HepG2 (cell line): ENCODE measurements around the gene MAPK6. TPM values are rescaled to one million over a fixed set of nuclear protein-coding genes. Genes with fewer than 3 reads are reported as not detected.

Experiments used
- CREM ChIP-seq, 2 experiments: sonication (generic) in 1 of 2; formaldehyde crosslinking in 1 of 2; IDR thresholded peaks; 2 replicates each; pipeline versions ENCODE4 v1.4.0 to v1.6.1; 2016 to 2020; ENCODE audit warnings: antibody characterized with exemption in 1 of 2, mild to moderate bottlenecking in 1 of 2, missing genetic modification reagents in 1 of 2
- E2F1 ChIP-seq: sonication (generic); formaldehyde crosslinking; IDR thresholded peaks from 2 replicates; pipeline ENCODE4 v1.5.0; 2020; ENCODE audit warnings: missing genetic modification reagents
- GTF2F1 ChIP-seq: fragments of 150-350 bp; IDR thresholded peaks from 2 replicates; pipeline ENCODE4 v1.6.1; 2014; ENCODE audit warnings: low read length
- MTA3 ChIP-seq: sonication (generic); formaldehyde crosslinking; IDR thresholded peaks from 2 replicates; pipeline ENCODE4 v1.4.0; 2020; ENCODE audit warnings: missing genetic modification reagents
- NFE2 ChIP-seq: sonication (generic); formaldehyde crosslinking; IDR thresholded peaks from 2 replicates; pipeline ENCODE4 v1.4.0; 2020; ENCODE audit warnings: missing genetic modification reagents
- RFXAP ChIP-seq: sonication (generic); formaldehyde crosslinking; IDR thresholded peaks from 2 replicates; pipeline ENCODE4 v1.4.0; 2020; ENCODE audit warnings: missing genetic modification reagents, borderline replicate concordance
- ZFAT ChIP-seq: sonication (generic); formaldehyde crosslinking; conservative IDR thresholded peaks from 2 replicates; pipeline ENCODE4 v1.8.1; 2023; ENCODE audit warnings: missing genetic modification reagents, inconsistent platforms
- ZNF33A ChIP-seq: sonication (generic); formaldehyde crosslinking; IDR thresholded peaks from 2 replicates; pipeline ENCODE4 v1.5.1; 2020; ENCODE audit warnings: missing genetic modification reagents, mild to moderate bottlenecking, moderate library complexity, borderline replicate concordance
- ZNF33B ChIP-seq: sonication (generic); formaldehyde crosslinking; IDR thresholded peaks from 2 replicates; pipeline ENCODE4 v1.5.1; 2020; ENCODE audit warnings: mild to moderate bottlenecking, missing genetic modification reagents
- ZNF383 ChIP-seq: sonication (generic); formaldehyde crosslinking; IDR thresholded peaks from 2 replicates; pipeline ENCODE4 v1.4.0; 2020; ENCODE audit warnings: missing genetic modification reagents, mild to moderate bottlenecking, borderline replicate concordance
- ZNF484 ChIP-seq: sonication (generic); formaldehyde crosslinking; IDR thresholded peaks from 2 replicates; pipeline ENCODE4 v1.5.1; 2020; ENCODE audit warnings: mild to moderate bottlenecking, low read depth, missing genetic modification reagents, borderline replicate concordance
- polyA plus RNA-seq, 8 experiments: library from polyadenylated mRNA; depleted of rRNA in 3 of 8; stranded (reverse) in 7 of 8; unstranded in 1 of 8; fragments of >200 nt; fragmentation: Illumina TruSeq in 4 of 8; extraction: Trizol in 4 of 8; gene quantifications; 2 replicates each; pipeline versions ENCODE4 v1.2.1 to v1.2.3, GENCODE V29; 2011 to 2016; ENCODE audit warnings: low read depth in 4 of 8, missing spikeins in 1 of 8, mixed read lengths in 1 of 8; ENCODE audit not compliant: insufficient read depth in 1 of 8
- total RNA-seq, 5 experiments: library from RNA; depleted of rRNA; stranded (reverse); fragments of >200 nt; fragmentation: Illumina TruSeq; extraction: Trizol; gene quantifications; 2 replicates each; pipeline ENCODE4 v1.2.3, GENCODE V29; 2016; ENCODE audit warnings: low read depth in 1 of 5
- TF ChIP-seq, protein P1 (sequence below): sonication (generic); formaldehyde crosslinking; IDR thresholded peaks from 2 replicates; pipeline ENCODE4 v1.5.1; 2020; ENCODE audit warnings: mild to moderate bottlenecking, missing genetic modification reagents, moderate library complexity
- TF ChIP-seq, protein P2 (sequence below): sonication (generic); formaldehyde crosslinking; IDR thresholded peaks from 2 replicates; pipeline ENCODE4 v1.4.0; 2020; ENCODE audit warnings: mild to moderate bottlenecking, missing genetic modification reagents

MAPK6 gene
- total and polyA plus RNA-seq, 2 of the 13 experiments (the other 11 are each of a cell fraction or from before 2014, with no cell fraction given) = 89.5 to 99.7 TPM

DNA sequence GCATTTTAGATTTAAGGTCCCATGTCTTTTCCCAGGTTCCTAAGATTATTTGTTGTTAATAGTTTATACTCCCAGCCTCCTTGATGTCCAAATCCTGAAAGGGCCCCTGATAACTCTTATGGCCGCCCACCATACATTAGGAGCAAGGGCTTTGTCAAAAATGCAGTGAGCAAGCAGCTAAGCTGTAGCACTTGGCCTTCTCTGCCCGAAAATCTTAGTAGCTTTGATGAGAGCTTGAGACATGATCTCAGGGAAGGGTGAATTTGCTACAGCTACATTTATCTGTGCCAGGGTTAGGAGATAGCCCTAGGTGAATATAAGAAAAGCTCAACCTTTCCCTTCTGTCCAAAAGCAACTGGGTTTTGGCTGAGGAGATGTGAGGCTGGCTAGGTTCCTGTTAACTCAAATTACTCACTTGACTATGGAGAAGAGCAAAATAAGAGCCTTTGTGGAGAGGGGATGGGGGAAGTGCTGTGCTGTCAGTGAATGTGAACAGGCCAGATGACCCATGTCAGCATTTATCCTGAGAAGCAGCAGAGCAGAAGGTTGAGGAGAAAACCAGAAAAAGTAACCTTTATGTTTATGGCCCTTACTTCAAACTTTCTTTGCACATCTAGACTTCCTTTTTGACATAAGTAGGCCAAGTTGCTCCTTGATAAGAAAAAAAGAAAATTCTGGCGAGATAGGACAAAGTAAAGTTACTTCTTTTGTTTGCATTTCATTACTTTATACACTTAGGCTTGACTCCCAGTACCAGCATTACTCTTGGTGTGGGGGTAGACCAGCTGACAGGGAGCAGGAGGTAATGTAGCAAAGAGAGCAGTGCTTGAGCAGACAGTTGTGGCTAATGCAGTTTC, 21.1 kb downstream of the MAPK6 start (continued):
- TF ChIP-seq ZFAT (CRISPR knock-in tag) (no peak), GTF2F1 (no peak), ZNF484 (CRISPR knock-in tag) (no peak), CREM (IDR thresholded peaks at IDR 0.05) (no peak), CREM (CRISPR knock-in tag; IDR thresholded peaks at IDR 0.05) (no peak), E2F1 (no peak), MTA3 (no peak), ZNF383 (CRISPR knock-in tag) (no peak), RFXAP (CRISPR knock-in tag) (no peak), ZNF33A (CRISPR knock-in tag) (no peak), NFE2 (CRISPR knock-in tag) (no peak), ZNF33B (CRISPR knock-in tag) (no peak)
- TF ChIP-seq, protein P1, sequence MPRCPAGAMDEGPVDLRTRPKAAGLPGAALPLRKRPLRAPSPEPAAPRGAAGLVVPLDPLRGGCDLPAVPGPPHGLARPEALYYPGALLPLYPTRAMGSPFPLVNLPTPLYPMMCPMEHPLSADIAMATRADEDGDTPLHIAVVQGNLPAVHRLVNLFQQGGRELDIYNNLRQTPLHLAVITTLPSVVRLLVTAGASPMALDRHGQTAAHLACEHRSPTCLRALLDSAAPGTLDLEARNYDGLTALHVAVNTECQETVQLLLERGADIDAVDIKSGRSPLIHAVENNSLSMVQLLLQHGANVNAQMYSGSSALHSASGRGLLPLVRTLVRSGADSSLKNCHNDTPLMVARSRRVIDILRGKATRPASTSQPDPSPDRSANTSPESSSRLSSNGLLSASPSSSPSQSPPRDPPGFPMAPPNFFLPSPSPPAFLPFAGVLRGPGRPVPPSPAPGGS (CRISPR knock-in tag) = no peak
- TF ChIP-seq, protein P2, sequence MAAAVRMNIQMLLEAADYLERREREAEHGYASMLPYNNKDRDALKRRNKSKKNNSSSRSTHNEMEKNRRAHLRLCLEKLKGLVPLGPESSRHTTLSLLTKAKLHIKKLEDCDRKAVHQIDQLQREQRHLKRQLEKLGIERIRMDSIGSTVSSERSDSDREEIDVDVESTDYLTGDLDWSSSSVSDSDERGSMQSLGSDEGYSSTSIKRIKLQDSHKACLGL (CRISPR knock-in tag) = no peak
